PC-3 (cell line): ENCODE data around the gene DMD.

ENCODE experiments used
- EZH2 ChIP-seq: fragments of 300-600 bp; sonication (generic); IDR thresholded peaks from one replicate; pipeline ENCODE4 v1.6.1; 2017; ENCODE audit warnings: antibody characterized with exemption, mild to moderate bottlenecking, low read length; ENCODE audit not compliant: unreplicated experiment
- TF ChIP-seq, protein P1 (sequence below): fragments of 300-600 bp; sonication (generic); conservative IDR thresholded peaks from 2 replicates; pipeline ENCODE4 v1.5.1; 2017; ENCODE audit warnings: antibody characterized with exemption, low read depth, mild to moderate bottlenecking, low read length

DNA sequence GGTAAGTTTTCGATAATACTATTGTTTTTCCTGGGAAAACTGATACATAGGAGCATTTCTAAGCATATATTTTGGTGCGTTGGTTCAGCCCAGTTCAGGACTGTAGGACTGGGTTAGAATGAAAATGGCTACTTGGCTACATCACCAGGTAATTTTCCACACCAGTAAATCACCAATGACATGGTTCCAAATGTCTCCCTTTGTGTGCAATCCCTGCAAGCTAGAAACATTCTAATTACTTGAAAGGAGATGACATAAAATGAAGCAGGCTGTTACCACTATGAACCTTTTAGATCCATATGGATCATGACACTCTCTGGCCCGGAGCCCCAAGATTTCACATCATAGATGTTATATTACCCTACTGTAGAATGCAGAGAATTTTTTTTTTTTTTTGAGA is 1562.1 kb downstream of the DMD start:
- TF ChIP-seq, protein P1, sequence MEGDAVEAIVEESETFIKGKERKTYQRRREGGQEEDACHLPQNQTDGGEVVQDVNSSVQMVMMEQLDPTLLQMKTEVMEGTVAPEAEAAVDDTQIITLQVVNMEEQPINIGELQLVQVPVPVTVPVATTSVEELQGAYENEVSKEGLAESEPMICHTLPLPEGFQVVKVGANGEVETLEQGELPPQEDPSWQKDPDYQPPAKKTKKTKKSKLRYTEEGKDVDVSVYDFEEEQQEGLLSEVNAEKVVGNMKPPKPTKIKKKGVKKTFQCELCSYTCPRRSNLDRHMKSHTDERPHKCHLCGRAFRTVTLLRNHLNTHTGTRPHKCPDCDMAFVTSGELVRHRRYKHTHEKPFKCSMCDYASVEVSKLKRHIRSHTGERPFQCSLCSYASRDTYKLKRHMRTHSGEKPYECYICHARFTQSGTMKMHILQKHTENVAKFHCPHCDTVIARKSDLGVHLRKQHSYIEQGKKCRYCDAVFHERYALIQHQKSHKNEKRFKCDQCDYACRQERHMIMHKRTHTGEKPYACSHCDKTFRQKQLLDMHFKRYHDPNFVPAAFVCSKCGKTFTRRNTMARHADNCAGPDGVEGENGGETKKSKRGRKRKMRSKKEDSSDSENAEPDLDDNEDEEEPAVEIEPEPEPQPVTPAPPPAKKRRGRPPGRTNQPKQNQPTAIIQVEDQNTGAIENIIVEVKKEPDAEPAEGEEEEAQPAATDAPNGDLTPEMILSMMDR, result no peak
- no peak for TF ChIP-seq EZH2
